8988T (cell line): Measurements from ENCODE around the gene FNDC3B.
"Not testable (repeated sequence)": the region's sequence is repeated elsewhere in the genome, so short reads cannot be mapped to it uniquely, and the experiment has no call there.

Experiments used
- DNase-seq: peaks from one replicate; pipeline ENCODE4 v3.0.0; 2011

Gene FNDC3B

GRCh38 chr3:172077197-172077757, 37.9 kb downstream of the FNDC3B start:
- no peak for DNase-seq

- DNase-seq = no peak
These were observed 38.9 kb downstream of the FNDC3B start for GRCh38 chr3:172078244-172078643.

GRCh38 chr3:172078721-172079120, 39.3 kb downstream of the FNDC3B start:
- DNase-seq = no peak

- no peak for DNase-seq
These were observed 40.1 kb downstream of the FNDC3B start for GRCh38 chr3:172079326-172079976.

- no peak for DNase-seq
These were observed 41.1 kb downstream of the FNDC3B start for GRCh38 chr3:172080503-172080902.

- no peak for DNase-seq
These were observed 42.9 kb downstream of the FNDC3B start for GRCh38 chr3:172082269-172082668.

- DNase-seq = no peak
These were observed 43.6 kb downstream of the FNDC3B start for GRCh38 chr3:172082820-172083513.

GRCh38 chr3:172083995-172084409, 44.6 kb downstream of the FNDC3B start:
- DNase-seq = no peak

GRCh38 chr3:172084871-172085556, 45.6 kb downstream of the FNDC3B start:
- no peak for DNase-seq

- DNase-seq = no peak
These were observed 46.1 kb downstream of the FNDC3B start for GRCh38 chr3:172085557-172085895.

- DNase-seq = no peak
These were observed 46.7 kb downstream of the FNDC3B start for GRCh38 chr3:172086071-172086470.

- no peak for DNase-seq
These were observed 47.8 kb downstream of the FNDC3B start for GRCh38 chr3:172087198-172087597.

GRCh38 chr3:172087602-172088580, 48.5 kb downstream of the FNDC3B start:
- no peak for DNase-seq

- DNase-seq = no peak
These were observed 49.9 kb downstream of the FNDC3B start for GRCh38 chr3:172089250-172089649.

GRCh38 chr3:172090035-172090434, 50.7 kb downstream of the FNDC3B start:
- no peak for DNase-seq

GRCh38 chr3:172092658-172093057, 53.3 kb downstream of the FNDC3B start:
- no peak for DNase-seq

- DNase-seq = not testable (repeated sequence)
These were observed 54.4 kb downstream of the FNDC3B start for GRCh38 chr3:172093581-172094443.

GRCh38 chr3:172094621-172095557, 55.5 kb downstream of the FNDC3B start:
- no peak for DNase-seq

GRCh38 chr3:172096881-172097420, 57.6 kb downstream of the FNDC3B start:
- DNase-seq = no peak

- DNase-seq = no peak
These were observed 58.2 kb downstream of the FNDC3B start for GRCh38 chr3:172097585-172097984.
